Activated CD8-positive, alpha-beta memory T cell treated with anti-CD3 and anti-CD28 coated beads, Interleukin-2, amount 50 U/mL, for 48 hours (primary cell): ENCODE data around the gene MAP6.

Source experiments
- DNase-seq: peaks from one replicate; pipeline ENCODE4 v3.0.0-alpha.2; 2020

The MAP6 gene

DNA sequence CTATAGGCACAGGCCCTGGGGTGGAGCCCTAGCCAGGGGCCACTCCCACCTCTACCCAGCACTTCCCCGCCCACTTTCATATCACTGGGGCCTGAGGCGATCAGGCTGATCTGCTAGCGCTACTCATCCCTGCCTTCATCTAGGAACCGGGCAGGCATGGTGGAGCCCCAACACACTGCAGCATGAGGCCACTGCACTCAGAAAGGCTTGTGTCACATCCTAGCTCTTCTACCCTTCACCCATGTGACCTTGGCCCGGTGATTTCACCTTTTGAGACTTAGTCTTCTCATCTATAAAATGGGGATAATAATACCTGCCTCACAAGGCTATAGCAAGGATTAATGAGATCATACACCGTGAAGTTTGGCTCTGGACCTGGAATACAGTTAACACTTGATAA lies 125.0 kb downstream of the MAP6 start:
- DNase-seq: no peak

DNA sequence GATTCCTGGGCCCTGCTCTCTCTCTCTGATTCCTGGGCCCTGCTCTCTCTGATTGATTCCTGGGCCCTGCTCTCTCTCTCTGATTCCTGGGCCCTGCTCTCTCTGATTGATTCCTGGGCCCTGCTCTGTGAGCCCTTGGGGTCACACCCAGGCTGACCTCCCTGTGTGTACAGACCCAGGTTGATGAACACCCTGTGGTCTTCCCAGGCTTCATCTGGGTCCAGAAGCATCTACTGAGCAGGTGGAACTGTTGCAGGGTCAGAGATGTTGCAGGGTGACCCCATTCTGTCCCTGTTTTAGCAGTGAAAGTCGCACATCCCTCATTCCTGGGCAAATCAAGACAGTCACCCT lies 126.8 kb downstream of the MAP6 start:
- no peak for DNase-seq

DNA sequence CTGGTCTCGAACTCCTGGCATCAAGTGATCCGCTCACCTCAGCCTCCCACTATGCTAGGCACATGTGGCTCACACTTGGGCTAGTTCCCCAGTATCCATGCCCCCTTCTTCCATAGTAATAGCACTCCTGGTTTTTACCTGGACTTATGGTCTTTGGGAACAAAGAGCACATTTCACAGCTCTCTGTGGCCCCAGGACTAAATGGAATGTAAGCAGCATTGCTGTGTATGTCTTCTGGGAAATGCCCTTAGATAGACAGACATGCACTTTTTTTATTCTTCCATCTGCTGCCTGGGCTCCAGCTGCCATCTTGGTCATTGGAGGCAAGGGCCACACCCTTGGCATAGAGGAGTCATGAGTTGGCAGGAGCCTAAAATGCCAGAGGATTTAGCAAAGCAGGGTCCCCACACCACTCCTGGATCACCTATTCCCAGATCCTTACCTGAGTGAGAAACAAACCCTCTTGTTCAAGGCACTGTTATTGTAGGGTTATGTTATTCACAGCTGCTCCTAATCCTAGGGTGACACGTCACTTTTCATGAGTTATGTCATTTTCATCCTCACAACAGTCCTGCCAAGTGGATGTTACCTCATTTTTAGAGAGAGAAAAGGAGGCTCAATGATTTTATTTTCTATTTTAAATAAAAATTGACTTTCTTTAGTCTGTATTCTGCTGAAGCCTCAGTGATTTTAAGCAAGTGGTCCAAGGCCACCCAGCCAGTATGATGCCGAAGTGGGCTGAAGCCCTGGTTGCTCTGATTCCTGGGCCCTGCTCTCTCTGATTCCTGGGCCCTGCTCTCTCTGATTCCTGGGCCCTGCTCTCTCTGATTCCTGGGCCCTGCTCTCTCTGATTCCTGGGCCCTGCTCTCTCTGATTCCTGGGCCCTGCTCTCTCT lies 127.4 kb downstream of the MAP6 start:
- DNase-seq: no peak

DNA sequence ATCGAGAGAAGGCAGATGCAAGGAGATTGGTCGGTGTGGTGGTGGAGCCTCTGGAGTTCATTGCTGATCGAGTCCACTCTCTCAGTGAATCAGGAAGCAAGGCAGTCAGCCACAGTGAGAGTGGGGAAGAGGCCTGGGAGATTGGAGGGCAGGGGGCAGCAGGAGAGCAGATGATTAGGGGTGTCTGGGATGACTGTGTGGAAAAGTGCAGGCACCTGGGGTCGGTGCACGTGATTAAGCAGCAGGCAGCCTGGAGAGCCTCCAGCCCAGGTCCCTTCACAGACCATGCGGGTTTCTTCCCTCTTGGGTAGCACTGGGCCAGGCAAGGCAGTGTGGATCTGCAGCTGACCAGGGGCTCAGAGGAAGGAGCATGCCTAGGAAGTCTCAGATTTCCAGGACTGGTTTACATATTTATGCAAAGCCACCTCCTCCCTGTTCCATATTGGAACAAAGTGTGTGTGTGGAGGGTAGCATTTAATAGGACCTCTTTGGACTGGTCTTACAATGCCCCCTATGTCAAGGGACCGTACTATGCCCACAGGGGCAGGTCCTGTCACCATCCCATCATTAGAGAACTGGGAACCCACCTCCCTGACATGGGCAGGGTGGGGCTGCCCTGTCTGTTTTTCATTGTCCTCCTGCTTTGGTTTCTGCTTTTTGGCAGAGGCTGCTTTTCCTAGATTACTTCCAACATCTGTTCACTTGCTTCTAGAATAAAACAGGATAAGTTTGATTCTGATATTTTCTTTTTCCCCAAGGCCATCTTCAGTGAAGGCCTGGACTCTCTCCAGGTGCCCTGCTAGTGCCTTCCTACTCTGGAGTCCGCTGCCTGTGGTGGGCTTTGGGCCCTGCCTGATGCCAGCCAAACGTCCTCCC lies 129.1 kb downstream of the MAP6 start:
- no peak for DNase-seq

DNA sequence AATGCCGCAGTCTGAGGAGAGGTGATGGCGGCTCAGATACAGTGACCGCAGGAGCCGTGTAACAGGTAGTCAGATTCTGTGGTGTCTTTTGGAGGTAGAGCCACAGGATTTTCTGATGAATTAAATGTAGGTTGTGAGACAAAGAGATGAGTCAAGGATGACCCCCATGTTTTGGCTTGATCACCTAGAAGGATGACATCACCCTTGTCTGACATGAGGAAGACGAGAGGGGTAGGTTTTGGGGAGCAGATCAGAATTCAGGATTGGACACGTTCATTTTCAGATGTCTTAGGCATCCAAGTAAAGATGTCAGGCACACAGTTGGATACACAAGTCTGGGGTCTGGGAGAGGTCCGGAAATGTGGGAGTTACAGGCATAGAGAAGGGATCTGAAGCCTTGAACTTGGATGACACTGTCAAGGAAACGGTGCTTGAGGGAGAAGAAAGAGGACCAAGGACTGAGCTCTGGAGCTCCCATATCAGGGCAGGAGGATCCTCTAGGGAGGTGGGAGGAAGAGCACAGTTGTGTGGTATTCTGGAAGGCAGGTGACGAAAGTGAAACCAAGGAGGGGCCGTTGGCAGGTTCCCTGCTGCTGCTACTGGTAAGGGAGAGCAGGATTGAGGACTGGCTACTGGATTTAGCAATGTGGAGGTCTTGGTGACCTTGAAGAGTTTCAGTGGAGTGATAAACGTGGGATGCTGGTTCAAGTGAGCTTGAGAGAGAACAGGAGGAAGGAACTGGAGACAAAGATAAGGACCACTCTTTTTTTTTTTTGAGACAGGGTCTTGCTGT lies 130.5 kb downstream of the MAP6 start:
- DNase-seq: no peak

DNA sequence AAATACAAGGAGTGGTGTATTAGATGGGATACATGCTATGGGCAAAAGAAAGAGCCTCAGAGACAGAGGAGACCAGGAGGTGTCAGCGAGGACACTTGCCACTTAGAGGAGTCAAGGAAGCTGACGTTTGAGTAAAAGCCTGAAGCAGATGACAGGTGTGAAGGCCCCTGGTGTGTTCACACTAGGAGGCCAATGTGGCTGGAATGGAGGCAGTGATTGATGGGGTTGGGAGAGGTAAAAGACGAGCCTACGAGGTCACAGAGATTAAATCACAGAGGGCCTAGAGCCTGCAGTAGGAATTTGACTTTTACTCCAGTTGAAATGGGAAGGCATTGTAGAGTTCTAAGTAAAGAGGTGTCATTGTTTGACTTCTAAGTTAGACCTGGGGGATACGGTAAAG lies 131.1 kb downstream of the MAP6 start:
- DNase-seq: no peak
